HepG2 (cell line): Measurements from ENCODE around the gene NMNAT1. TPM values are rescaled to one million over a fixed set of nuclear protein-coding genes. Genes with fewer than 3 reads are reported as not detected.

Experiments used
- ATAC-seq: fragments of 200-7000 bp; cut with Tn5 transposase; 3 replicates; pipeline ENCODE4 v1.9.1; 2020; ENCODE audit warnings: mild to moderate bottlenecking, moderate library complexity
- BruUV-seq: library from RNA; stranded (reverse); fragments of 400-500 nt; replicated peaks from 2 replicates; lab custom pipeline; 2021; lab: Mats Ljungman, UMichigan
- CTCF ChIA-PET: fragments of 300-600 bp; formaldehyde crosslinking; extraction: SDS; loops from one replicate; lab custom pipeline; 2021; ENCODE audit warnings: low total read pairs, inconsistent platforms, low intra/inter-chr PET ratio; lab: Yijun Ruan, JAX
- POLR2A ChIA-PET: fragments of 350-600 bp; sonication (Branson Sonifier 250); formaldehyde crosslinking; loops from one replicate; lab custom pipeline; 2020; ENCODE audit warnings: antibody characterized with exemption, inconsistent platforms; lab: Yijun Ruan, JAX
- DNase-seq: peaks from one replicate; pipeline ENCODE4 v3.0.0-alpha.2; 2015; ENCODE audit warnings: low spot score
- FAIRE-seq: peaks from 3 replicates; lab custom pipeline; 2011; peaks lifted over from hg19 to GRCh38; lab: Jason Lieb, UNC
- H2AFZ ChIP-seq: one replicate; pipeline ENCODE4 v1.6.1; 2011; ENCODE audit warnings: low read length, inconsistent platforms
- H3K27ac ChIP-seq: fragments of 300-600 bp; 3 replicates; pipeline ENCODE4 v1.8.0; 2011; ENCODE audit warnings: mixed run types, mild to moderate bottlenecking, mixed read lengths, low read length, inconsistent platforms; ENCODE audit not compliant: insufficient read depth; ENCODE audit errors: extremely low read length
- H3K27me3 ChIP-seq, 2 experiments: fragments of 200-600 bp in 1 of 2; 2 replicates in 1 of 2; 3 replicates in 1 of 2; pipeline versions ENCODE4 v1.6.0 to v1.8.0; 2011; ENCODE audit warnings: low read length in 2 of 2, mild to moderate bottlenecking in 2 of 2, moderate library complexity in 2 of 2, inconsistent platforms in 1 of 2; ENCODE audit not compliant: insufficient read depth in 2 of 2, control insufficient read depth in 1 of 2
- H3K36me3 ChIP-seq, 2 experiments: fragments of 200-600 bp in 1 of 2; replicated peaks in 1 of 2; 2 replicates in 1 of 2; 3 replicates in 1 of 2; pipeline versions ENCODE4 v1.5.1 to v1.8.0; 2011; ENCODE audit warnings: low read length in 2 of 2, inconsistent platforms in 1 of 2; ENCODE audit not compliant: insufficient read depth in 2 of 2, control insufficient read depth in 1 of 2
- H3K4me1 ChIP-seq: 2 replicates; pipeline ENCODE4 v1.5.1; 2012; ENCODE audit warnings: low read length, inconsistent platforms; ENCODE audit not compliant: insufficient read depth
- H3K4me2 ChIP-seq: 2 replicates; pipeline ENCODE4 v1.6.0; 2011; ENCODE audit warnings: low read depth, low read length, inconsistent platforms
- H3K4me3 ChIP-seq, 3 experiments: fragments of 200-600 bp in 1 of 3; sonication (generic), shearing (Covaris generic) in 1 of 3; replicated peaks in 1 of 3; 2 replicates each; pipeline ENCODE4 v1.5.1; 2011 to 2016; ENCODE audit warnings: low read length in 3 of 3, inconsistent platforms in 2 of 3, low read depth in 2 of 3, mild to moderate bottlenecking in 2 of 3, control low read depth in 1 of 3, mixed read lengths in 1 of 3; ENCODE audit not compliant: insufficient read depth in 1 of 3
- H3K79me2 ChIP-seq: one replicate; pipeline ENCODE4 v1.6.1; 2011; ENCODE audit warnings: low read length, inconsistent platforms; ENCODE audit not compliant: insufficient read depth
- H3K9ac ChIP-seq: 2 replicates; pipeline ENCODE4 v1.6.0; 2011; ENCODE audit warnings: mild to moderate bottlenecking, low read depth, low read length, inconsistent platforms; ENCODE audit not compliant: insufficient read depth
- H3K9me3 ChIP-seq: 2 replicates; pipeline ENCODE4 v1.5.1; 2012; ENCODE audit warnings: mild to moderate bottlenecking, low read length
- H4K20me1 ChIP-seq: 2 replicates; pipeline ENCODE4 v1.6.0; 2011; ENCODE audit warnings: inconsistent platforms, mild to moderate bottlenecking, low read length, moderate library complexity; ENCODE audit not compliant: insufficient read depth
- ARNT ChIP-seq: fragments of 450-650 bp; IDR thresholded peaks from 2 replicates; pipeline ENCODE4 v1.6.1; 2017
- FOXC1 ChIP-seq: sonication (generic); formaldehyde crosslinking; IDR thresholded peaks from 2 replicates; pipeline ENCODE4 v1.8.0; 2022; ENCODE audit warnings: mild to moderate bottlenecking, missing genetic modification reagents, borderline replicate concordance
- KDM1A ChIP-seq: IDR thresholded peaks from 2 replicates; pipeline ENCODE4 v1.6.1; 2016; ENCODE audit warnings: missing compliant biosample characterization
- SRSF1 ChIP-seq: fragments of 200-400 bp; formaldehyde crosslinking; optimal IDR thresholded peaks from 2 replicates; pipeline ENCODE3; 2017; ENCODE audit warnings: mild to moderate bottlenecking, low read depth, low read length, moderate library complexity
- ZNF121 ChIP-seq: sonication (generic); formaldehyde crosslinking; IDR thresholded peaks from 2 replicates; pipeline ENCODE4 v1.5.0; 2020; ENCODE audit warnings: mild to moderate bottlenecking, missing genetic modification reagents
- ZNF614 ChIP-seq: IDR thresholded peaks from 2 replicates; pipeline ENCODE4 v1.6.1; 2018; ENCODE audit warnings: missing biosample characterization, missing genetic modification reagents, inconsistent platforms, borderline replicate concordance
- ZNF619 ChIP-seq: sonication (generic); formaldehyde crosslinking; IDR thresholded peaks from 2 replicates; pipeline ENCODE4 v1.4.0; 2020; ENCODE audit warnings: mild to moderate bottlenecking, missing genetic modification reagents
- WGBS: methylation state at CpG from one replicate; pipeline ENCODE4 v1.1.6; 2017; ENCODE audit warnings: low lambda C conversion rate; 5-methylcytosine and 5-hydroxymethylcytosine counted together
- in situ Hi-C: cut with HindIII; loops from 2 replicates; pipeline ENCODE4 v1.10.0; 2017; ENCODE audit warnings: low pct_unique_long_range_greater_than_20kb; ENCODE audit not compliant: extremely low pct_ligation_motif_present
- intact Hi-C: fragments of 100-400 bp; cut with micrococcal nuclease; formaldehyde crosslinking; loops from one replicate; pipeline ENCODE4 v1.10.0; 2022; ENCODE audit not compliant: unreplicated experiment
- polyA plus RNA-seq, 8 experiments: library from polyadenylated mRNA; depleted of rRNA in 3 of 8; stranded (reverse) in 7 of 8; unstranded in 1 of 8; fragments of >200 nt; fragmentation: Illumina TruSeq in 4 of 8; extraction: Trizol in 4 of 8; gene quantifications; 2 replicates each; pipeline versions ENCODE4 v1.2.1 to v1.2.3, GENCODE V29; 2011 to 2016; ENCODE audit warnings: low read depth in 4 of 8, missing spikeins in 1 of 8, mixed read lengths in 1 of 8; ENCODE audit not compliant: insufficient read depth in 1 of 8
- total RNA-seq, 5 experiments: library from RNA; depleted of rRNA; stranded (reverse); fragments of >200 nt; fragmentation: Illumina TruSeq; extraction: Trizol; gene quantifications; 2 replicates each; pipeline ENCODE4 v1.2.3, GENCODE V29; 2016; ENCODE audit warnings: low read depth in 1 of 5
- TF ChIP-seq, protein P1 (sequence below): sonication (generic); formaldehyde crosslinking; IDR thresholded peaks from one replicate; pipeline ENCODE4 v1.5.1; 2020; ENCODE audit warnings: mild to moderate bottlenecking, missing genetic modification reagents; ENCODE audit errors: not compliant biosample characterization

The NMNAT1 gene
- total and polyA plus RNA-seq, 2 of the 13 experiments (the other 11 are each of a cell fraction or from before 2014, with no cell fraction given), result 5.6 to 12.2 TPM

DNA sequence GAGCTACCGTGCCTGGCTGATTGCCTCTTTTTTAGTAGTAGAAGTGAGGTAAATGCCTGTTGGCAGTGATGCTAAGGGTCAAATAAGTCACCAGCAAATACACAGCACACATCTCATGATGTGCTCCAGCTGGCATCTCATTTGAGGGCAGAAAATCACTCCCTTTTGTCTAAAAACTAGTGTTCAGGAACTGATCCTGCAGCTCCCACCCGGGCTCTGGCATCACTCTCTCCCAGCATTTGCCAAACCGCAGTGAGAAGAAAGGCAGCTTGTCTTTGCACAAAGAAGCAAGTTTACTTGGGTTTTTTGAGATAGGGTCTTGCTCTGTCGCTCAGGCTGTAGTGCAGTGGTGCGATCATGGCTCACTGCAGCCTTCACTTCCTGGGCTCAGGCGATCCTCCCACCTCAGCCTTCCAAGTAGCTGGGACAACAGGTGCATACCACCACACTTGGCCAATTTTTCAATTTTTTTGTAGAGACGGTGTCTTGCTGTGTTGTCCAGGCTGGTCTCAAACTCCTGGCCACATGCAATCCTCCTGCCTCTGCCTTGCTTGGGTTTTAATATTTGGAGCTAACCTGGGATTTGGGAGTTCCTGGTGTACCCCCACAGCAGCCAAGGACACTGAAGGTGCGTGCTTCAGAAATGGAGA lies 57.9 kb downstream of the NMNAT1 start:
- Histone ChIP-seq H3K4me1 (peaks cover 7% of the 10 kb centered on the region), H3K4me3 (no peak overlapping the region), H3K9ac (no peak overlapping the region), H3K4me2 (no peak overlapping the region), H2AFZ (no peak overlapping the region), H3K27me3 (peaks cover 0 to 17% of the 10 kb centered on the region in 2 experiments; a peak in 4 of 5 replicates), H3K36me3 (no peaks in the 10 kb centered on the region), H3K27ac (no peak overlapping the region), H3K9me3 (no peaks in the 10 kb centered on the region), H4K20me1 (no peaks in the 10 kb centered on the region), H3K79me2 (no peaks in the 10 kb centered on the region)
- no peak for FAIRE-seq
- intact Hi-C loops, result no loop called here
- WGBS, result 68% methylated on average over 7 of the region's 8 CpGs
- no peak for DNase-seq
- ChIA-PET POLR2A (no interaction called here), CTCF (no interaction called here)
- BruUV-seq, result no TSS peak
- in situ Hi-C loops, result no loop called here
- ATAC-seq, result no peak
- no peak for TF ChIP-seq ZNF614 (CRISPR knock-in tag)
- TF ChIP-seq KDM1A (CRISPR knock-in tag), result no peak
- TF ChIP-seq ARNT, result no peak
- no peak for TF ChIP-seq SRSF1
- TF ChIP-seq ZNF121 (CRISPR knock-in tag), result 0 out of 2 replicates have a peak, but pooled peaks have one; percentile 45
- no peak for TF ChIP-seq ZNF619 (CRISPR knock-in tag)
- TF ChIP-seq, protein P1, sequence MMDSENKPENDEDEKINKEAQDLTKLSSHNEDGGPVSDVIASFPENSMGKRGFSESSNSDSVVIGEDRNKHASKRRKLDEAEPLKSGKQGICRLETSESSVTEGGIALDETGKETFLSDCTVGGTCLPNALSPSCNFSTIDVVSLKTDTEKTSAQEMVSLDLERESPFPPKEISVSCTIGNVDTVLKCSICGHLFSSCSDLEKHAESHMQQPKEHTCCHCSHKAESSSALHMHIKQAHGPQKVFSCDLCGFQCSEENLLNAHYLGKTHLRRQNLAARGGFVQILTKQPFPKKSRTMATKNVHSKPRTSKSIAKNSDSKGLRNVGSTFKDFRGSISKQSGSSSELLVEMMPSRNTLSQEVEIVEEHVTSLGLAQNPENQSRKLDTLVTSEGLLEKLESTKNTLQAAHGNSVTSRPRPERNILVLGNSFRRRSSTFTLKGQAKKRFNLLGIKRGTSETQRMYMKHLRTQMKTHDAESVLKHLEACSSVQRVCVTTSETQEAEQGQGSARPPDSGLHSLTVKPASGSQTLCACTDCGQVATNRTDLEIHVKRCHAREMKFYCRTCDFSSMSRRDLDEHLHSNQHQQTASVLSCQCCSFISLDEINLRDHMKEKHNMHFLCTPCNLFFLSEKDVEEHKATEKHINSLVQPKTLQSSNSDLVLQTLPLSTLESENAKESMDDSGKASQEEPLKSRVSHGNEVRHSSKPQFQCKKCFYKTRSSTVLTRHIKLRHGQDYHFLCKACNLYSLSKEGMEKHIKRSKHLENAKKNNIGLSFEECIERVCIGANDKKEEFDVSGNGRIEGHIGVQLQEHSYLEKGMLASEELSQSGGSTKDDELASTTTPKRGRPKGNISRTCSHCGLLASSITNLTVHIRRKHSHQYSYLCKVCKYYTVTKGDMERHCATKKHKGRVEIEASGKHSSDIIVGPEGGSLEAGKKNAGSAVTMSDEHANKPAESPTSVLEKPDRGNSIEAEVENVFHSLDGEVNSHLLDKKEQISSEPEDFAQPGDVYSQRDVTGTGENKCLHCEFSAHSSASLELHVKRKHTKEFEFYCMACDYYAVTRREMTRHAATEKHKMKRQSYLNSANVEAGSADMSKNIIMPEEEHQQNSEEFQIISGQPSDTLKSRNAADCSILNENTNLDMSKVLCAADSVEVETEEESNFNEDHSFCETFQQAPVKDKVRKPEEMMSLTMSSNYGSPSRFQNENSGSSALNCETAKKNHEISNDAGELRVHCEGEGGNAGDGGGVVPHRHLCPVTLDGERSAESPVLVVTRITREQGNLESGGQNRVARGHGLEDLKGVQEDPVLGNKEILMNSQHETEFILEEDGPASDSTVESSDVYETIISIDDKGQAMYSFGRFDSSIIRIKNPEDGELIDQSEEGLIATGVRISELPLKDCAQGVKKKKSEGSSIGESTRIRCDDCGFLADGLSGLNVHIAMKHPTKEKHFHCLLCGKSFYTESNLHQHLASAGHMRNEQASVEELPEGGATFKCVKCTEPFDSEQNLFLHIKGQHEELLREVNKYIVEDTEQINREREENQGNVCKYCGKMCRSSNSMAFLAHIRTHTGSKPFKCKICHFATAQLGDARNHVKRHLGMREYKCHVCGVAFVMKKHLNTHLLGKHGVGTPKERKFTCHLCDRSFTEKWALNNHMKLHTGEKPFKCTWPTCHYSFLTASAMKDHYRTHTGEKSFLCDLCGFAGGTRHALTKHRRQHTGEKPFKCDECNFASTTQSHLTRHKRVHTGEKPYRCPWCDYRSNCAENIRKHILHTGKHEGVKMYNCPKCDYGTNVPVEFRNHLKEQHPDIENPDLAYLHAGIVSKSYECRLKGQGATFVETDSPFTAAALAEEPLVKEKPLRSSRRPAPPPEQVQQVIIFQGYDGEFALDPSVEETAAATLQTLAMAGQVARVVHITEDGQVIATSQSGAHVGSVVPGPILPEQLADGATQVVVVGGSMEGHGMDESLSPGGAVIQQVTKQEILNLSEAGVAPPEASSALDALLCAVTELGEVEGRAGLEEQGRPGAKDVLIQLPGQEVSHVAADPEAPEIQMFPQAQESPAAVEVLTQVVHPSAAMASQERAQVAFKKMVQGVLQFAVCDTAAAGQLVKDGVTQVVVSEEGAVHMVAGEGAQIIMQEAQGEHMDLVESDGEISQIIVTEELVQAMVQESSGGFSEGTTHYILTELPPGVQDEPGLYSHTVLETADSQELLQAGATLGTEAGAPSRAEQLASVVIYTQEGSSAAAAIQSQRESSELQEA, result no peak
- TF ChIP-seq FOXC1 (CRISPR knock-in tag), result no peak
